SKM-1 (cell line): ENCODE data around the gene EFHD2.
"Not testable (repeated sequence)": the region's sequence is repeated elsewhere in the genome, so short reads cannot be mapped to it uniquely, and the experiment has no call there.

Source experiments
- DNase-seq: peaks from one replicate; lab custom pipeline; 2025; ENCODE audit not compliant: unreplicated experiment; lab: John Stamatoyannopoulos, UW

EFHD2 gene

GRCh38 chr1:15471723-15472122, 62.0 kb downstream of the EFHD2 start:
- DNase-seq: not testable (repeated sequence)

GRCh38 chr1:15472587-15472986, 62.9 kb downstream of the EFHD2 start:
- DNase-seq: no peak

- DNase-seq: no peak
These were observed 66.1 kb downstream of the EFHD2 start, which contains the start of gene CELA2B for GRCh38 chr1:15475752-15476314. Gene CELA2B (plus strand): TSS chr1:15476104. CDS start chr1:15476126, 22 bp downstream.

- DNase-seq: no peak
These were observed 67.2 kb downstream of the EFHD2 start for GRCh38 chr1:15476927-15477326.

GRCh38 chr1:15477646-15478212, 68.0 kb downstream of the EFHD2 start:
- DNase-seq: no peak
